HG03025 (cell line): ENCODE data around the gene JPH2.
A peak's percentile ranks its signal among the peaks of the same experiment; 100 is the strongest.
"Not testable (repeated sequence)": the region's sequence is repeated elsewhere in the genome, so short reads cannot be mapped to it uniquely, and the experiment has no call there.

ENCODE experiments used
- ATAC-seq: cut with Tn5 transposase; IDR thresholded peaks from one replicate; pipeline ENCODE4 v1.9.1; 2021; ENCODE audit warnings: mild to moderate bottlenecking, moderate library complexity; ENCODE audit not compliant: unreplicated experiment, low FRiP score

JPH2 gene

DNA sequence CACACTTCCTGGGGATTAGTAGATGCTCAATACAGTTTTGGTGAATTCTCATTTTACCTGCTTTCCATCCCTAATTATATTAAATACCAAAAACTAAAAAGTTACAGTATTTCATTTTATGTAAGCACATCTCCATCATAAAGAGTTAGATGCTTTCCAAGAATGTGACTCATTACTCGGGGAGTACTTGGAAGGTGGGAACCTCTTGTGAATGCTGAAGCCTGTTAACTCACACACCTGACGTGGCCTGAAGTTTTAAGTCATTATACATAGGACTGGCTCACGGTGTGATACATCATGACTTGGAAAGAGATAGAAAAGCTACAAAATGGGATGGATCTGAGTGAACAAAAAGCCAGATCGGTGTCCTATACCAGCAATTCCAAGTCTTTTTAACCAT, 25.8 kb upstream of the JPH2 start:
- no peak for ATAC-seq

DNA sequence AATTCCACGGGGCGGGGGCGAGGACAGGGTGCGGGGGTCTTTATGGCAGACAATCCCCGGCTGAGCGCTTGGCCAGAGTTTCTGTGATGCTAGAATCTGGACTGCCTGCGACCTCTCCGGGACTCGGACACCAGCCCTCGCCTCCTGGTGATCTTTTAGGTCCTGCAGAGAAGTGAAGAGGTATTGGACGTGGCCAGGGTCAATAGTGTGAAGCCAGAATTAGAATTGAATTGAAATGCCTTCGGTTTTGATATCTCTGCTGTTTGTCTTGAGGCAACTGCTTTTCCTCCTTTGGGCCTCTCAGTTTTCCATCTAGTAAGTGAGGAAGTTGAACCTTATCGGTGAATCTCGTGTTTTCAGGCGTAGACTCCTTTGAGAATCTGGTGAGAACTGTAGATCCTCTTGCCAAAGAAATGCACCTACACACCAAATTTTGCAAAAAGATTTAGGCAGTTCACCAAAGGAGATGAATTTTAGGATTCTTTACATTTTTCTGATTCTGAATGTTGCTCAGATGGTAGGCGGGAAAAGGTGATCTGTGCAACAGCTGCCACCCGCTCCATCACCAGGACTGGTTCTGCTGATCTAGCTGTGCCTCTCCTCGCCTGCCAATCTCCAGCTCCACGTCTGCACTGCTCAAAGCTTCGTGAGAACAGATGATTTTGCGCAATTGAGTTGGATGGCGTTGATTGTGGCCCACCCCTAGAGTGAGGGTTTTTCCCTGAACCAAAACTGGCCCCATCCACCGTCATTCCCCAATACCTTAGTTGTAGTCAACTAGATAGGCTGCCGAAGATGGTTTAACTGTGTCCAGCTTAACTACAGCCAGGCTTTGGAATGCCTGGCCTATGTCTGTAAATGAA, 24.4 kb upstream of the JPH2 start:
- no peak for ATAC-seq

DNA sequence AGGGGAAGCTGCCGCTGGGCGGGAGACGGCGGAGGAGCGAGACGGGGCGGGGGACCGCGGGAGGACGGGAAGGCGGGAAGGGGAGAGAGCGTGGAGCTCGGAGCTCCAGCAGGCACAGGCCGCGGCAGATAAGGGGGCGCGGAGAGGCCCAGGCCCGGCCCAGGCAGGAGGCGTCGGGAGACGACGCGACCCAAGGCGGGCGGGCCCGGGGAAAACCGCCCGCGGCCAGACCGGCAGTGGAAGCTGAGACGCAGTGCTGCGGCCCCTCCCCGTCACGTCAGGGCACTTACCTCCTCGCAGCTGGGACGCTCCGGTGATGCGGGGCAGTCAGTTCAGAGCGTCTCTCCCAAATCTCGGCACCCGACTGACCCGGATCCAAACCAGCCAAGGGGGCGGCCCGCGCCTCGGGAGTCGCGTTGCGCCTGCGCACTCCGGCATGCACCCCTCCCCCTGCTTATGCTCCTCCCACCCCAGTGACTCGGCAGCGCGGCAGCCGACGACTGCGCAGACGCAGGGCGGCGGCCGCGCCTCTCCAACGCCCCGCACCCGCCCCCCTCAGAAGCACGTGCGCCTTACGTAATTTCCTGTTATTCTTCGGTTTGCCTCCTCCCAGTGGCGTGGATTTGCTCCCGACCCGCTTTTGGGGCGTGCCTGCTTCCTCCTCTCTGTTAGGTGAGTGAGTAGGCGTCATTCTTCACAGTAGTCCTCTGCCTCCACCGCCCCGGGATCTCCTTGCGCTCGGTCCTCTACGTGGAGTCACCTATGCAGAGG, 23.6 kb upstream of the JPH2 start, which contains the start of gene OSER1:
TSS of gene OSER1 (minus strand) at position 366 of the 771 bp plus-strand sequence. CDS start 3,814 bp downstream, outside the sequence.
- ATAC-seq = peak; percentile 71

DNA sequence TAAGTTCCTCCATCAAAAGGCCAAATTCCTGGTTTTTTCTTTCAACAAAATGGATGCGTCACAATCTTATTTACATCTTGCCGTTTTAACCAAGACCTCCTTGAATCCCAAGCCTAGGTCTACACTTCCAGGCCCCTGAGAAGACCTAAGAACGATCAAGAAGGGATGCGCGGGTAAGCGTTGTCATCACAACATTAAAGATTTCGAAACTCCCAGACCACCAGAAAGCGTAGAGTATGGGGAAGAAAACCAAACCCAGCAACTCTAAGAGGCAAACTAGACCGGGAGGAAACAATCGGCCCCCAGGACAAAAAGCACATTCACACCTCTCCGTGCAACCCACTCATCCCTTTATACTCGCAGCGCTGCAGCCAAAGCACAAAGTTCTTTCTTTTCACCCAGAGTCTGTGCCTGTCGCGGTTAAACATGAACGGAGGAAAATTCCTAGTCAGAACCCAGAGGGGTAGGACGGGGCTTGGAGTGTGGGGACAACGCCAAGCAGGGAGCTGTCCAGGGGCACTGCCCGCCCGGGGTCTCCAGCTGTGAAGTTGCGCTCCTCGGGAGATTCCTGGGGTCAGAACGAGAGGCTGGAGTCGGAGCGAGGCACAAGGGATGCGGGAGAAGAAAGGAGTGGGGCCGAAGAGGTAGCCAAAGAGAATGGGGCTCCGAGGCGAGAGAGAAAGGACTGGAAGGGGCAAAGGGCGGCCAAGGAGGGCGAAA, 22.9 kb upstream of the JPH2 start:
- ATAC-seq = peak; percentile 16

DNA sequence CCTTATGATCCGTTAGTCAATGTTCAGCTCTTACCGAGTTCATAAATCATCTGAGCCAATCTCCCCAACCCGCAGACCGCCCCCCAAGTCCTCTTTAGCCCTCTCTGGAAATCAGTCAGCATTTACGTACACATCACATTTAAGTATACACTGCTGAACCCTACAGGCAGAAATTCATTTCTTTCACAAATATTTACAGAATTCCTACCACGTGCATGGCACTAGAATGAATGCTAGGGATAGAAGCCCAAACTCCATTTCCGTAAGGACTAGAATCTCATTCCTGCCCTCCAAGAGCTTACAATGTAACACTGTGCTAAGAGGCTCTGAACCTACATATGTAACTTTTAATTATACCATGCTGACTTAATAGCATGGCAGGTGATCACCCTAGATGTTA, 21.8 kb upstream of the JPH2 start:
- ATAC-seq = no peak

DNA sequence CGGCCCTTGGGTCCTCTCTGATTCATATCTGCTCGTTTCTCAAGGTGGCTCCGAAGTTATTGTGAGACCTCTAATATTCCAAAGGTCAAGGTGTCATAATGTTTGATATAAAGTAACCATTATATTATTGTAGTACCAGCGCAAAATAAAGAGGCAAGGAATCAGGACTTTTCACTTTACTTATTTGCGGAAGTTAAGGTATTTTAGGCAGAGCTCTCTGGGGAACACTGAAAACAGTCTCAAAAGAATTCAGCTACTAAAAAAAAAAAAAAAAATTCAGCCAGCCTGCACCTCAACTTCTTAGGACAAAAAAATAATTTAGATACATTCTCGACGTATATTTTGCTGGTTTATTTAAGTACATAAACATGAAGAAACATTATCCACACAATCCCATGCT, 21.2 kb upstream of the JPH2 start:
- no peak for ATAC-seq

DNA sequence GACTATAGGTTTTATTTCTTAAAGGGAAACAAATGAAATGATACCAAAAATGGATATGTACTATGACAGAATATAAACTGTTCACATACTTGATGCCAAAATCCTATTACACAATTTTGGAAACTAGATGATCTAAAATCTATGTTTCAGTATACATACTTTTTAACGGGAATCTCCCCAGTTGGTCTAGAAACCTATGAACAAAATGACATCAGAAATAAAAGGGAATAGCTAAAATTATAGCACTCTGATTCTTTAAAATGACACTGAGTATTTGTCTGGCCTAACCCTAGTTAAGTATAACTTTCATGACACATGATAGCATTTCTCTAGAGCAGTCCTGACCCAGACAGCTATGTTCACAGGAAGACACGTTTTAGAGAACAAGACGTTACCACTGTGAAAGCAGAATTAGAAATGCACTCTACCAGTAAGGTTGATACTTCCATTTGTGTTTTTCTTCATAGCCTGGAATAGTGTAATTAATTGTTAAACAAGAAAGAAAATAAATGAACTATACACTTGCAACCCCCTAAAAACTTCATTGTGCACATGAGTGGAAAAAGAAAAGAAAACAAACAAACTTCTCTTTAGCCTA, 20.2 kb upstream of the JPH2 start:
- no peak for ATAC-seq

DNA sequence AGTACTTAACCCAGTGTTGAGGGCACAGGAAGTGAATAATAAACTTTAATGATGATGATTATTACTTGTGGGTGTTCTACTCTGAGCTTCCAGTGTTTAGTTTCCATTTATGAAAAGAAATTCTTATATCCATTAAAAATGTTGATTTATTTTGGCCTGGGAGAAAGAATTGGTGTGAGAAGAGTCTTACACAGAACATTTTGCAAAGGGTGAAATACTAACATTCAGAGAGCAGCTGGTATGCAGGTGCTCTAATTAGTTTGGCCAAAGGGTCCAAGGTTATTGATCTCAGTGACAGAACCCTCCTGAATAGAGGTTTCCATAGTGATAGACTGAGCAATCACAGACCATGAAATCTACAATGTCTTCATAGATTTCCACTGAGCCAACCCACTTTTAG, 19.1 kb upstream of the JPH2 start:
- ATAC-seq = no peak

DNA sequence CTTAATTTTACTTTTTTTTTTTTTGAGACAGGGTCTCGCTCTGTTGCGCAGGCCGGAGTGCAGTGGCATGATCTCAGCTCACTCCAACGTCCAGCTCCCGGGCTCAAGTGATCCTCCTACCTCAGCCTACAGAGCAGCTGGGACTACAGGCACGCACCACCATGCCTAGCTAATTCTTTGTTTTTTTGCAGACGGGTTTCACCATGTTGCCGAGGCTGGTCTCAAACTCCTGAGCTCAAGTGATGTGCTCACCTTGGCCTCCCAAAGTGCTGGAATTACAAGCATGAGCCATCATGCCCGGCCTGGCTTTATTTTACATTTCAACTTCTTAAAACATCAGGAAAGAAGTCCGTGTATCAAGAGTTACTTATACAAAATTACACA, 17.8 kb upstream of the JPH2 start:
- no peak for ATAC-seq

DNA sequence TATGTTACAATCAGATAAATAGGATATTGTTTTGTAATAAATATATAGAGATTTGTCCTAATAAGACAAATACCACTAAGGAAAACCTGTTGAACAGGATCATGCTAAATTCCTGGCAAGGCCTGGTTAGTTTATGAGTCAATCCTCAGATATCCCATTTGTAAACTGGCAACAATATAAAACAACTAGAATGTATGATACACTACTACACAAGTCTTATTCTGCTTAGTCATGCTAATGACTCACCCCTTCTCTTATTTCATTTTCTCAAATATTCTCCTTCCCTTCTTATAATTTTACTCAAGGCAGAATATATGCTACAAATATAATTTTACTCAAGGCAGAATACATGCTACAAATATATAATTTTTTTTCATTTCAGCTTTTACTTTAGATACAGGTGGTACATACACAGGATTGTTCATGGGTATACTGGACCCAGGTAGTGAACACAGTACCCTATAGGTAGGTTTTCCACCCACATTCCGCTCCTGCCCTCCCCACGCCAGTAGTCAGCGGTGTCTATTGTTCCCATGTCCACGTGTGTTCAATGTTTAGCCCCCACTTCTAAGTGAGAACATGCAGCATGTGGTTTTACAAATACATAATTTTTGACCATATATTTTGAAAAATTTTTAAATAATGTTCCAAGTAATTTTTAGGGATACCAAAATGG, 17.3 kb upstream of the JPH2 start:
- no peak for ATAC-seq

DNA sequence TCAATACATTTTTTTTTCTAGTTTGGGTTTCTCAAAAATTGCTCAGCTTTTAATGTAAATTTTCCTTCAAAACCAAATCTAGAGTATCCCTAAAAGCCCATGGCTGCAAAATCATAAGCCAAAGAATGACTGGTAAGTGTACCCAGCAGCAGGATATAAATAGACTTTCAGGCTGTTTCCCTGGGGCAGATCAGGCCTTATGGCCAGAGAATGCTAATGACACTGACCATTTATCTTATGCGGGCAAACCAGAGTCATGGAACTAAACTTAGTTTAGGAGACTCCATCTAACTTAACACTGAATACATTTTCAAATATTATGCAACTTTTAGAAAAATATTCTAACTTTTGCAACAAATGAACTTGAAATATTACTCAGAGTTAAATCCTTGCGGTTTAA, 16.2 kb upstream of the JPH2 start:
- no peak for ATAC-seq

DNA sequence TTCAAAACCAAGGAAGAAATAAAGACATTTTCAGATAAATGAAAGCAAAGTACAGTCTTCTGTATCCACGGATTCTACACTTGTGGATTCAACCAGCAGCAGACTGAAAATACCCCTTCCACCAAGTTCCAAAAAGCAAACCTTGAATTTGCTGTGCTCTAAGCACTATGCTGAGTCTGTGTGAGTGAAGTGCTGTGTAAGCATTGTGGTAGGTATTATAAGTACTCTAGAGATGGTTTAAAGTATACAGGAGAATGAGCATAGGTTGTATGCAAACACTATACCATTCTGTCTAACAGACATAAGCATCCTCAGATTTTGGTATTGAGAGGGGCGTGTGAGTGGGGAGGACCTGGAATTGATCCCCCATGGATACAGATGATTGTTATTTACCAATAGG, 14.0 kb upstream of the JPH2 start:
- ATAC-seq = no peak

DNA sequence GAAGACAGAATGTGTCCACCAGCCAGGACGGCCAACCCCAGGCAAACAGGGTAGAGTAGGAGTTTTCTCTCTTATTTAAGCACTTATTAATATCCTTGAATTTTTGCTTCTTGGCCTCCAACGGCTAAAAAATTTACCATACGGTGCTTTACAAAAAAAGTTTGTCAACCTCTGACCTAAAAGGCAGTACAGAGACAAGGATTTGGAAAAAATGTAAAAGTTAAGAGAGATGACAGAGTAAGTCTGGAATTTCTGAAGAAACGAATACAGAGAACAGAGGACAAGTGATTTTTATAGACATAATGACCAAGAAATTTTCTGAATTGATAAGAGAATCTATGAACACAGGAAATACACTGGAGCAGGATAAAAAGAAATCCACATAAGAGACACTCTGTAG, 13.4 kb upstream of the JPH2 start:
- no peak for ATAC-seq

DNA sequence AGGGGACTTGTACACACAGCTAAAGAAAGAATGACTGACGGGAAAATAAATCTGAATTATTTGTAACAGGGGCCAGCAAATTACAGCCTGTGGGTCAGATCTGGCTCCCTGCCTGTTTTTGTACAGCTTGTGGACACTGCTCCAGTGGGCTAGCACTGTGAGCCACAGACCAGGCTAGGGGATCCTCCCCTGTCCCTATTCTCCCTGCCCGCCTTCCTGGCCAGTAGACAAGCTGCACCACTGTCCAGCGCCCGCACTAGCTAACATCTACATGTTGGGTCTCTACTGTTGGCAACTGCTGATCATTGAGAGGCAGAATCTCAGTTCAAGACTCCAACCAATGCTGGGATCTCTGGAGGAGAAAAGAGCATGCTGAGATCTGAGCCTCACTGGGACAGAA, 12.9 kb upstream of the JPH2 start:
- ATAC-seq = no peak

DNA sequence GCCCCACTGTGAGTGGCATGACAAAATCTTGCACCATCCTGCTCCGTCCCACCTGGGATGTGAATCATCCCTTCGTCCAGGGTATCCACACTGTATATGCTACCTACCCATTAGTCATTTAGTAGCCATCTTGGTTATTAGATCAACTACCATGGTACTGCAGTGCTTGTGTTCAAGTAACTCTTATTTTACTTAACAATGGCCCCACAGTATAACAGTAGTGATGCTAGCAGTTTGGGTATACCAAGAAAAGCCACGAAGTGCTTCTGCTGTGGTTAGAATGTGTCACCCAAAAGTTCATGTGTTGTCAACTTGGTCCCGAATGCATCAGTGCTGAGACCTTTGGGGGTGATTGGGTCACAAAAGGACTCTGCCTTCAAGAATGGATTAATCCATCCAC, 11.9 kb upstream of the JPH2 start:
- ATAC-seq = no peak

DNA sequence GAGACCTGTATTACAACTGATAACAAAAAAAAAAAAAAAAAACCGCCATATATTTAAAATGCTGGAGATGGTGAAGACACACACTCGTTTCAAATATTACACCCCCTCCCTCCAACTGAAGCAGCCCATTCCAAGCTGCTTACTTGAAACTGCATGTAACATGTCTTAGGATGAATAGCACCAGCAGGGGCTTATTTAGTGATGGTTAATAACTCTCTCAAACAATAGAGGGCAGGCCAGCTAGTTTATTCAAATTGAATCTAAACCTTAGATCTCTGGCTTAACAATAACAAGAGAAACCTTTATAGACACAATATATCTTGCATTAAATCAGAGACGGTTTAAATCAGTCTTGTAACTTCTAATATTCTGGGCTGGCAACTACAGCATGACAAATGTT, 9.3 kb upstream of the JPH2 start:
- ATAC-seq = no peak

DNA sequence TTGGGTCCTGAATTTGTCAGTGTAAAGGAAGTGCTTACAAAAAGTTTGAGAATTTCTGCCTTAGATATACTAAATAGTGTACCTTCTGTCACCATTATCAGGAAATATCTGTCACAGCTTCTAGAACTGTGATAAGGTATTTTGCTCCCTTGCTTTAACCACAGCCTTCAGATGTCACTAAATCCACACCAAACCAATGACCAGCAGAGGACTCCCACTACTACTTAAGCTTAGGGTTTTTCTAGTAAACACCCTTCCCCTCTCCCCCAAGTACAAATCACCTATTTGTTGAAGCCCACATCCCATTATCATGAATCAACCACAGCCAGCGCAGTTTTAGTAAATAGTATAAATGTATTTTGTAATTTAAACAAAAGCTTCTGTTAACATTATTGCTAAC, 8.6 kb upstream of the JPH2 start:
- no peak for ATAC-seq

DNA sequence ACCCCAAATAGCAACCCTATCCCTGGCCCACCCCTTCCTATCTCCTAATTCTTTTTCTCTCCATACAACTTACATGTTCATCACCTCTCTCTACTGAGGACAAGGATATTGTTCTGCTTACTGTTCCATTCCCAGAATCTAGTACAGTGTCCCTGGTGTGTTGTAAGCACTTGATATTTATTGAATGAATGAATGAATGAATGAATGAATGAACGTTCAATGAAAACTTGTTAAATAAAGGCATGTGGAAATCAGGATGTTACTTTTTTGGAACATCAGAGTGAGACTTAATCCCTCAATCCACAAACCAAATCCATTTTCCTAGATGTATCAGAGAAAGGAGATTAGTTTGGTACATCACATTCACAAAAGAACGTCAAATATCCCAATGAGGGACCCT, 6.8 kb upstream of the JPH2 start:
- no peak for ATAC-seq

DNA sequence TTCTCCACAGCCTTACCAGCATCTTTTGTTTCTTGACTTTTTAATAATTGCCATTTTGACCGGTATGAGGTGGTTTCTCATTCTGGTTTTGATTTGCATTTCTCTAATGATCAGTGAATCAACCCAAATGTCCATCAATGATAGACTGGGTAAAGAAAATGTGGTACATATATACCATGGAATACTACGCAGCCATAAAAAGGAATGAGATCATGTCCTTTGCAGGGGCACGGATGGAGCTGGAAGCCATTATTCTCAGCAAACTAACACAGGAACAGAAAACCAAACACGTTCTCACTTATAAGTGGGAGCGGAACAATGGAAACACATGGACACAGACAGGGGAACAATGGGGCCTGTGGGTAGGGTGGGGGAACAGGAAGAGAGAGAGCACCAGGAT, 4.7 kb upstream of the JPH2 start:
- ATAC-seq = not testable (repeated sequence)

DNA sequence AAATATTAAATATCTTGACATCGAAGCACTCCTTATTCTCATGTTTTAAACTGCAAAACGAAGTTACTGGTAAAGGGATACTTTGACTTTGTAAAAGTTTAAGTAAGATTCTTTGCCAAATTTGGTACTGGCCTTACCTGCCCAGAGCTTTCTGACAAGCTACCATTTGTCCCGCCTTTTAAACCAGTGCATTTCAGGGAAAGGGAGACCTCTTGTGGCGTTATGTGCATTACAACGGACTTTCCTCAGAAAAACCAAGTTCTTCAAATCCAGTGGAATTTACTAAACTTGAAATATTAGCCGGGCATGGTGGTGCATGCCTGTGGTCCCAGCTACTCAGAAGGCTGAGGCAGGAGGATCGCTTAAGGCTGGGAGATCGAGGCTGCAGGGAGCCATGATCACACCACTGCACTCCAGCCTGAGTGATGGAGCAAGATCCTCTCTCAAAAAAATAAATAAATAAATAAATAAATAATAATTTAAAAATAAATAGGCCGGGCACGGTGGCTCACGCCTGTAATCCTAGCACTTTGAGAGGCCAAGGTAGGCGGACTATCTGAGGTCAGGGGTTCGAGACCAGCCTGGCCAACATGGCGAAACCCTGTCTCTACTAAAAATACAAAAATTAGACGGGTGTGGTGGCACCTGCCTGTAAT, 3.3 kb upstream of the JPH2 start:
- ATAC-seq = not testable (repeated sequence)
